T47D (cell line): Measurements from ENCODE around the gene MSH4.
"Not testable (repeated sequence)": the region's sequence is repeated elsewhere in the genome, so short reads cannot be mapped to it uniquely, and the experiment has no call there.

Source experiments
- DNase-seq, 2 experiments: peaks; one replicate each; pipeline versions ENCODE4 v3.0.0 to v3.0.0-alpha.2; 2011 to 2012; ENCODE audit warnings: low read depth in 1 of 2, low spot score in 1 of 2
- JUND ChIP-seq: IDR thresholded peaks from 2 replicates; pipeline ENCODE4 v1.6.1; 2012; ENCODE audit warnings: low read depth
- in situ Hi-C: cut with HindIII; loops from 2 replicates; pipeline ENCODE4 v1.10.0; 2016; ENCODE audit warnings: low sequenced_read_pairs, low pct_unique_long_range_greater_than_20kb

Gene MSH4

GRCh38 chr1:75811211-75811981 is 14.7 kb downstream of the MSH4 start:
- DNase-seq = no peak
- TF ChIP-seq JUND = no peak
- in situ Hi-C loops = no loop called here

GRCh38 chr1:75812065-75812464 is 15.4 kb downstream of the MSH4 start:
- in situ Hi-C loops = no loop called here
- no peak for DNase-seq
- TF ChIP-seq JUND = no peak

GRCh38 chr1:75823596-75823995 is 26.9 kb downstream of the MSH4 start:
- DNase-seq, in situ Hi-C loops: not testable (repeated sequence)

DNA sequence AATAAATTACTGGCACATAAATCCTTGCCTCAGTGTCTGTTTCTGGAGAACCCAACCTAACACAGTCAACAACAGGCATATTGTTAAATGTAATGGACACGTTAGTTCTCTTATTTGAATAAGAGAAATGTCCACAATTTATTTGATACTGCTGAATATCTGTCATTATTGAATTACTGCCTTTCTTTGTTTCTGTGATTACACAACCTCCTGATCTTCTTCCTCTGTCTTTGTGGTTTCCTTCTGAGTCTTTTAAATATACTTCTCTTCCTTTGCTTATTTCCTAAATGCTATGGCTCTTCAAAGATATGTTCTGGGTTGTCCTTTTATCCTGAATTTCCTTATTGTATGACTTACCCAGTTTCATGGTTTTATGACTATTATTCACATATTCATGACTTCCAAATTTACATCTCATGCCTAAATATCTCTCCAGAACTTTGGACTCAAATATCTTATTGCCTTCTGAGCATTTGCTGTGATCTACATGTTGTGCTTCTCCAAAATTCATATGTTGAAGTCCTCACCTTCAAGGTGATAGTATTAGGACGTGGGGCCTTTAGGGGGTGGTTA is 39.9 kb downstream of the MSH4 start:
- in situ Hi-C loops = no loop called here
- DNase-seq = no peak
- no peak for TF ChIP-seq JUND

GRCh38 chr1:75838079-75838478 is 41.4 kb downstream of the MSH4 start:
- no peak for TF ChIP-seq JUND
- in situ Hi-C loops = no loop called here
- no peak for DNase-seq

DNA sequence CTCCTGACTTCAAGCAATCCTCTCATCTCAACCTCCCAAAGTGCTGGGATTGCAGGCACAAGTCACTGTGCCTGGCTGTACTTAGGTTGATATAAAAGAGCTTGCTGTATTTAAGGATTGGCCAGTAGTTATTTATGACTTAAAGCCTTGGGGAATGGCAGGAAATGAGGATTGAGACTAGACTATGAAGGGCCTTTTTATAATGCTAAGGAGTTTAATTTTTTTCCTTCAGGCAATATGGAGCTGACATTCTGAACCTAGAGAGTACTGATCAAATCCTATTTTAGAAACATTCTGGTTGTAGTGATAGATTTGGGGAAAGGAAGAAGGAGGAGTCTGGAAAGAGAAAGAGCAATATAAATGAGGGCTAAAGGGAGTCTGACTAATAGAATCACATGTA is 44.7 kb downstream of the MSH4 start:
- no peak for DNase-seq
- in situ Hi-C loops = no loop called here
- no peak for TF ChIP-seq JUND

DNA sequence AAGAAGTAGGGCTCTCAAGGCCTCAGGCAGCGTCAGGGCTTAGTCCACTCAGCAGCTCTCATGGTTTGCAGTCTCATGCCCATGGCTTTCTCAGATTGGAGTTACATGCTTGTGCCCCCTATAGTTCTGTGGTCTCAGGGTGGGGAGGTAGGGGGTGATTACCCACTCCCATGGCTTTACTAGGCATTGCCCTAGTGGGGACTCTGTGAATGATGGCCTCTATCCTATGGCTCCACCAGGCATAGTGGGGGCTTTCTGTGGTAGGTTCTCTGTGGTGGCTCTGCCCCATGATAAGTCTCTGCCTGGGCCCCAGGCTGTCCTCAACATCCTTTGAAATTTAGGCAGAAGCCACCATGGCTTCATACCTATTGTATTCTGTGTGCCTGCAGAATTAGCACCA is 48.9 kb downstream of the MSH4 start:
- no peak for TF ChIP-seq JUND
- DNase-seq = no peak
- in situ Hi-C loops = no loop called here

- in situ Hi-C loops = no loop called here
- no peak for DNase-seq
- no peak for TF ChIP-seq JUND
Observed at GRCh38 chr1:75855010-75855409, 58.3 kb downstream of the MSH4 start.

DNA sequence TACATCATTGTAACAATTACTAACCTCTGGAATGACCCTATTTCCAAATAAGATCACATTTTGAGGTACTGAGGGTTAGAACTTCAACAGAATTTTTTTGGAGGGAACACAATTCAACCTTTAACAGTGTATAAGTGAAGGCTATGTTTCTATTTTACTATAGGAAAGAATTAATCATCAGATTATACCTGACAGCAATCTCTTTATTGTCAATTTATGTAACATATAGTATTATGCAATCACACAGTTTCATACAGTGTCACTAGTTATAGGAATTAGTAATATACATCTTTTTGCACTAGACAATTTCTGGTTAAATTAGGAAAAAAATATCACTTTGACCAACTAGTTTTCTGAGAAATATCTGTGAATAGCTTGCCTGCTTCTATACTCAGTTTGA is 59.1 kb downstream of the MSH4 start:
- no peak for TF ChIP-seq JUND
- in situ Hi-C loops = no loop called here
- DNase-seq = no peak

- no peak for TF ChIP-seq JUND
- DNase-seq = no peak
- in situ Hi-C loops = no loop called here
Observed at GRCh38 chr1:75861831-75862230, 65.1 kb downstream of the MSH4 start.

DNA sequence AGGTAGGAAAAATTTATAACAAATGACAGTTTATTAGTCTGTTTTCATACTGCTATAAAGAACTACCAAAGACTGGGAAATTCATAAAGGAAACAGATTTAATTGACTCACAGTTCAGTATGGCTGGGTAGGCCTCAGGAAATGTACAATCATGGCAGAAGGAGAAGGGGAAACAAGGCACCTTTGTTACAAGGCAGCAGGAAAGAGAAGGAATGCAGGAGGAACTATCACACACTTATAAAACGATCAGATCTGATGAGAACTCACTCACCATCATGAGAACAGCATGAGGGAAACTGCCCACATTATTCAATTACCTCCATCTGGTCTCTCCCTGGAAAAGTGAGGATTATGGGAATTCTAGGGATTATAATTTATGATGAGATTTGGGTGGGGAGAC is 74.3 kb downstream of the MSH4 start:
- in situ Hi-C loops = no loop called here
- TF ChIP-seq JUND = no peak
- no peak for DNase-seq

DNA sequence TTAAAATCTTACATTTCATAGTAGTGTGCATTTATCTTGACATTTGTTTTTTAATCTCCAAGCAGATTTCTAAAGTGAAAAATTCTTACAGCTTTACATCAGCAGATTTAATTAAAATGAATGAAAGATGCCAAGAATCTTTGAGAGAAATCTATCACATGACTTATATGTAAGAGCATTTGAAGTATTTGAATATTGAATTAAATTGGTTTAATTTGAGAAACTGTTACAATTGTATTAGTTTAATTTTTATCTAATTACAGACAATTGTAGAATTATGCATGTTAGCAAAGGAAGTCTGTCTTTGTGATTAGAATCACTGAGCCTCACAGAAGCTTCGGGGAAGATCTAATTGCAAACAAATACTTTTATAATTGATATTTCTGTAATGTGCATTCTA is 83.3 kb downstream of the MSH4 start:
- no peak for TF ChIP-seq JUND
- no peak for DNase-seq
- in situ Hi-C loops = no loop called here

GRCh38 chr1:75884437-75884836 is 87.8 kb downstream of the MSH4 start:
- no peak for TF ChIP-seq JUND
- in situ Hi-C loops = no loop called here

DNA sequence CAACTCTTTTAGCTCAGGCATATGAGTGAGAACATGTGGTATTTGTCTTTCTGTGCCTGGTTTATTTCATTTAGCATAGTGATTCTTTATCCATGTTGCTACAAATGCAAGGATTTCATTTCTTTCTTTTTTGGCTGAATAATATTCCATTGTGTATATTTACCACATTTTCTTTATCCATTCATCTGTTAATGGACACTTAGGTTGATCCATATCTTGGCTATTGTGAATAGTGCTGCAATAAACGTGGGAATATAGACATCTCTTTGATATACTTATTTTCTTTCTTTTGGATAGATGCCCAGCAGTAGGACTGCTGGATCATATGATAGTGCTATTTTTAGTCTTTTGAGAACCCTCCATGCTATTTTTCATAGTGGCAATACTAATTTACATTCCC is 104.7 kb downstream of the MSH4 start:
- DNase-seq = no peak
- no peak for TF ChIP-seq JUND
- in situ Hi-C loops = no loop called here

More at GRCh38 chr1:75884437-75884836, 87.8 kb downstream of the MSH4 start:
- no peak for DNase-seq
